Stimulated activated CD4-positive, alpha-beta T cell treated with anti-CD3 and anti-CD28 coated beads, Interleukin-4, amount 100 ng/mL, for 48 hours (primary cell): ENCODE measurements around the gene PCDH9.
A peak's percentile ranks its signal among the peaks of the same experiment; 100 is the strongest.

Source experiments
- DNase-seq, 2 donors: peaks; one replicate each; pipeline ENCODE4 v3.0.0-alpha.2; 2020; ENCODE audit warnings: low read depth in 2 of 2

Gene PCDH9

DNA sequence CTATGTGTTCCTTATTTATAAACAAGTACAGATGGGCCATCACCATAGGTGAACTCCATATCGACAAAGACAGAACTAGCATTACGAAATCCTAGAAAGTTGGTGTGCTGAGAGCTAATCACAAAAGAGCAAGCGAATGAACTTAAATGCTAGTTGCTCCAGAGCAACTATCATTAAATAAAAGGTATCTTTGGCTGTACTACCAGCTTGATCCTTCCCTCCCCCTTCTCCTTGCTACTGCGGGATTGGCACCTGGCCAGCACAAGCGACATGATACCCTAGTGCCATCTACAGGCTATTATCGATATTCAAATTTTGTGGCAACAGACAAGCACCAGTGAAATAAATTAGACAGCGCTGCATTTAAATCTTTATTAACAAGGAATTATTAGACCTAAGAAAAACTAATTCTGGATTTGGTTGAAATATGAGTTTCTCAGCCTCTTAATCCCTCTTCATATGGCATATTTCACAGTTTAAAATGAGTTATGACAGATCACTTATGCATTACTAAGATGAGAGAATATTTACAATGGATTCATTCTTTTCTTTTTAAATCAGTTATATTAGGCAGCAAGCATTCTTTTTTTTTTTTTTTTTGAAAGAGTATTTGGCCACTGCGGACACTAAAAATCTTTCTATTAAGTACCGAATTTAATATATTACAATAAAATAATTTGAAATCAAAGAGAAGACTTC lies 5.8 kb downstream of the PCDH9 start:
- DNase-seq, result peak in 1 of 2 donors; percentile 34

GRCh38 chr13:67223742-67224141 lies 6.4 kb downstream of the PCDH9 start:
- no peak for DNase-seq

GRCh38 chr13:67223024-67223423 lies 7.1 kb downstream of the PCDH9 start:
- DNase-seq, result no peak

DNA sequence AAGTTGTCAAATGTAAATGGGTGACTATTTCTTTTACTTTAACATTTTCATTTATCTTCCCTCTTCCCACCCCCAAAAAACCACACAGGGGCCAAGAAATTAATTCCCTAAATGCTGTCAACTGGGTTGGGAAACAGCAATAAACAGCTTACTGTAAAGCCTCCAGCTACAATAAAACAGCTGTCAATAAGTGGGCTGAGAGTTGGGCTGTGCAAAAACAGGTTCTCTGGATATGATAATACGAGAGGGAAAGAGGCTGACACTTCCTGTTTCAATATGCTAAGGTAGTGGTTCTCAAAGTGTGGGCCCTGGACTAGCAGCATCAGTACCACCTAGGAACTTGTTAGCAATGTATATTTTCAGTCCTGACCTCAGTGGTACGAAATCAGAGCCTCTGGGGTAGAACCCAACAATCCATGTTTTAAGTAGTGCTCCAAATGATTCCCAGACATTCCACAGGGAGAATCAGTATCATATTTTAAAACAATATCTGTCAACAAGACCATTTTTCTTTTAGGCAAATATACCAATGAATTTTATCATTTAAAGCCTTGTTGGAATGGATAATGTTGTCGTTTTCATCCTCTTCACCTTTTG lies 8.4 kb downstream of the PCDH9 start:
- DNase-seq, result no peak

DNA sequence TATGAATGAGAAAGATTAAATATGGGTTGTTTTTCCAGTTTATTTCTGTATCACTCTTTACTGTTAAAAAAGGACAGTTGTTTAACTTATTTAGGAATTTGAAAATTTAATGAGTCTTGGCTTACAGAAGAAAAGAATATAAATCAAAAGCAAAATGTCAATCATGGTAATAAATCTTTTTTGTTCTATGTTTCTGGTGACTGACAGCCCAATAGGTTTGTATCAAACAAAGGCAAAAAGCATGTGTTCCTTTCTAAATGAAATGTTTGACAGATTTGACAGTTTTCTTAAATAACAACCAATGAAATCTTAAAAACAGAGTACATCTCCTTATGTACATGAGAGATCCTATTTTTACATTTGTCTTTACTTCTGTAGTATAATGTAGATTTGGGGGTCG lies 11.0 kb downstream of the PCDH9 start:
- no peak for DNase-seq

- no peak for DNase-seq
Observed at GRCh38 chr13:67217880-67218279, 12.3 kb downstream of the PCDH9 start.

DNA sequence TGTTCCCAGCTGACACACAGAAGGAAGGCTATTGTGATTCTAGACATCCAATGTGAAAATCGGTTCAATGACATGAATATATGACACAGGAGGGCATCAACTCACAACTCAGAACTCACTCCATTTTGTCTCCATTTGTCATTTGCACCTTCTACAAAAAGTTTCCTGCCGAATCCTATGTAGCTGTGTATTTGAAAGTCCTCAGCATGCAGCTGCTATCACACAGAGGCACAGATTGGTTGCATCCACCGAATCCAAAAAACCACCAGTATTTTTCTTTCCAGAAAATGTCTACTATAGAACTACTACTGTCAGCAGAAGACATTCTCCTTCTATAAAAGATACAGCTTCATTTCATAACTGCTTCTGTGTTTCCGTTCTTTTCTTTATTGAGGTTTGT lies 13.3 kb downstream of the PCDH9 start:
- no peak for DNase-seq

DNA sequence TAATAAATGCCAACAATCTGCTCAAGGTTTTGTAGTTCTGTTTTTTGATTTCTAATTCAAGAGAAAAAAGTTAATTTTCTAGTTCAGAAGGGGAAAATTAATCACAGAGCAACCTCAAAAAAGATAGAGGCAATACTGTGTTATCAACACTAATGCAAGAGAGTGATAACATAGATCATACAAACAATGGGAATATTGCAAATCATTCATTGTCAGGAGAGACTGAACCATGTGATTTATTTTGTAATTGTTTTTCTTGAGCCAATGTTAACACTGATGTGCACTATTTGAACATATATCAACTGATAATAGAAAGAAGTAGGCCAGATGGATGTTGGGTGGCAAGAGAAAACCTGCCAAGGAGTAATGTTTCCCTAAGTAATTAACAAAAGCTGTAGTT lies 19.9 kb downstream of the PCDH9 start:
- no peak for DNase-seq

DNA sequence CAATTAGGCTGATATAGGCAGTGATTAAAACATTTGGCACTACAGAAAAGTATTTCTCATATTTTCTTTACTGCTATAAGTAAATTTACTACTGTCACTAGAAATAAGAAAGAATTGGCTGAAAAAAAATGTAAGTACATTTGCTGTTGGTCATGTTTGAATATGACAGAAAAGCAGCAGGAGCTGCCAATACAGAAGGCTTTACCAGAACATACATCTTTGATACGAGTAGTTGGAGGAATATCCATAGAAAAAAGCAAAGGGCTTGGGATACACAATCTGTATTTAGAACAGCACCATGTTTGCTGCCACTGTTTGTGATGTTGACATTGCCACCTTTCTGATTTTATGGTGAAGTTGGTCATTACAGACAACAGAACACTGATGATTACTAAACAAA lies 21.6 kb downstream of the PCDH9 start:
- DNase-seq, result no peak

- DNase-seq, result no peak
Observed at GRCh38 chr13:67204764-67205163, 25.4 kb downstream of the PCDH9 start.

GRCh38 chr13:67200605-67201004 lies 29.5 kb downstream of the PCDH9 start:
- DNase-seq, result no peak

GRCh38 chr13:67200183-67200582 lies 30.0 kb downstream of the PCDH9 start:
- no peak for DNase-seq

DNA sequence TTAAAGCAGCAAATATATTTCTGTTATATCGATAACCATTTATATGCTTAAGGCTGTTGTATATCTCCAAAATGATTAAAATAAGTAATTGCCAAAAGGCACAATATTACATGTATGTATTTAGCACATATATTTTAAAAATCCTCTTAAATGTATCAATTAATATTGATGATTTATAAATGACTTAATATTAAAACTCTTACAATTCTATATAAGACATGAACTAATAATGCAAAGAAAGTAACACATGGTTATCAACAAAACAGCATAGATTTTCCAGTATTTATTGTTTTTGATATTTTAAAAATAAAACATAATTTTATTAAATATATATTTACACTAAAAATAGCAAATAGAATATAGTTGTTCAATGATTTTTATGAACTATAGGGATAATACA lies 32.4 kb downstream of the PCDH9 start:
- DNase-seq, result no peak

- DNase-seq, result no peak
Observed at GRCh38 chr13:67193979-67194378, 36.2 kb downstream of the PCDH9 start.

GRCh38 chr13:67192751-67193150 lies 37.4 kb downstream of the PCDH9 start:
- no peak for DNase-seq

DNA sequence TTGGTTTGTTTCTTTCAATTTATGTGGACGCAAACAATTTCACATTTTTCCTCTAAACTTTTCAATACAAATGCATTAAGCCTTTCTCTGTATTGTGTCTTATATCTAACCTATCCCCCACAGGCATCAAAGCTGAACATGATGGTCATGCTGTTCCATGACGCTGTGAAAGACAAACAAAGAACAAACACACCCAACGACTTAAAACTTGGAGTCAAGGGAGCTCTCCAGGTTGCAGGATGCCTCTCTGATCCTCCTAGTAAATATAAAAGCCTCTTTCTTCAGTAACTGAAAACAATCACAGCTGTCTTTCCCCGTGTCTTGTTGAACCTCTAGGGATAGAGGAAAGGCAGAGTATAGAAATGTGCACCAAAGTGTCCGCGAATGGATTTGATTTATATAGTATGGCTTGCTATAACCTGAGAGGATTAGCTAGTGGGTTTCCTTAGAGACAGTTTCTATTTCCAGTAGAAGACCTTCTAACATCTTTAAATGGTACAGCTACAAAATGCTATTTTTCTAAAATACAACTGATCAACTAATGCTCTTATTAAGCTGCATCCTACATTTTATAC lies 43.1 kb downstream of the PCDH9 start:
- no peak for DNase-seq

DNA sequence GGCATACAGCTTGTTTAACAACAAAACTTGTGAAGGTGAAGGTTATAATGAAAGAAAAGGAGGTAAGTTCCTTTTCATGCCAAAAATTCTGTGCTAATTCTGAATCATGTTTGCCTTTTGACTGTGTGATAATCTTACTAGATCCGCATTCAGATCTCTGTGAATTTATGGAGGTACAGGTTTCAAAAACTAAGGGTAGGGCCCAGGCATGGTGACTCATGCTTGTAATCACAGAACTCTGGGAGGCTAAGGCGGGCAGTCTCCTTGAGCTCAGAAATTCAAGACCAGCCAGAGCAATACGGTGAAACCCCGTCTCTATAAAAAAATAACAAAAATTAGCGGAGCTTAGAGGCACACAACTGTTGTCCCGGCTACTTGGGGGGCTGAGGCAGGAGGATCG lies 45.9 kb downstream of the PCDH9 start:
- no peak for DNase-seq

DNA sequence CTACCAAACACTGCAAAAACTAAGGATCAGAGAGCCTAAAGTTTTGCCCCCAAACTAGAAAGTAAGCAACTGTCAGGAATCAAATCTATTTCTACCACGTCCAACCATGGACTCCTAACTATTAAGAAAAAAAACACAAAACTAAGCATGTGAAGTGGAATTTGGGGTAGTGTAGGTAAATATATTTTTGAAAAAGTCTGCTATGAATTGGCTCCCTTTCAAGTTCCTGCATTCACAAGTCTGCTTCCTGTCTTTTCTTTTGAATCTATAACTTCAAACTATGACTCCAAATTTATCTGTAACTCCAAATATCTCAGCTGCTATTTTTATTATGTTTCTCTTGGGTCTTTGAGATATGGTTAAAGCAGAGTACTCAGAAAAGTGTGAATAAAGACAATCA lies 47.0 kb downstream of the PCDH9 start:
- no peak for DNase-seq

DNA sequence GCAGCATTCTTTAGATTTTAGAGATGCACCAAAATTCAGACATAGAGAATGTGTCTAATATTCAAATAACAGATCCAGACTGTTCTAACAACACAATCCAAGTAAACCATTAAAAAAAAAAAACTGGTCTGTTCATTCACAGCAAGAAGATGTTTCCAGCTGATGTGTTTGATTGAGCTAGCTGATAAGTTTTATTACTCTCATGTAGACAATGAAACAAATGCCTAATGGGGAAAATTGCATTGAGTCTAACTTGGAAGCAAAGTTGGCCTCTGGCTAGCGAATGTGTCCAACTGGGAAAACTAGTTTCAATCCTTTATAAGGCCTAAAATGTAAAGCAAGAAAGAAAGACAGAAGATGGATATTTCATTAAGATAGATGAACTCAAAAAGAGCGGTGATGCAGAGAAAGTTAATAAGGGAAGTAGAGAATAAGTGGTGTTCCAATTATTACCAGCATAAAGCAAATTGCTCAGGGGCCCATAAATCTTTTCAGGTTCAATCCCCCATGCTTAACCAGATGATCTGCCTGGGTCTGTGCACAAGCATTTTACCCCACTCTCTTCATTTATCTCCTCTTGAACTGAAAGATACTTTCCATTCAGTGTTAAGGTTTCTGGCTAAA lies 54.2 kb downstream of the PCDH9 start:
- DNase-seq, result no peak

GRCh38 chr13:67168384-67168783 lies 61.8 kb downstream of the PCDH9 start:
- no peak for DNase-seq

DNA sequence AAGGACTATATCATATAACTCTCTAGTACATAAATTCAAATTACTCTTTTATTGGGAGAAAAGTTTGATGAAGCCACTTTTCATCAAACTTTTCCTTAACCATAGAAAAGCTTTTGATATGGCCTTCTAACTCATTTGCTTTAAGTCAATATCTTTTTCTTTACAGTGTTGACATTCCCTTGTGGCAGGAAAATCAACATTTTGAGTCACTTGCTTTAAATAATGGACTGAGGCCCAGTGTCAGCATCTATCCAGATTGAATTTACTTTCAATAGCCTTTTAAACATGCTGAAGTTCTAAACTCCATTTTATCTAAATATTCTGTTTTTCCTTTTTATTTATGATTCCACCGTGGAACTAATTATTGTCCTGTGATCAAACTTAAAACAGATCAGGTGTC lies 62.7 kb downstream of the PCDH9 start:
- no peak for DNase-seq

- DNase-seq, result no peak
Observed at GRCh38 chr13:67161176-67161575, 69.0 kb downstream of the PCDH9 start.

DNA sequence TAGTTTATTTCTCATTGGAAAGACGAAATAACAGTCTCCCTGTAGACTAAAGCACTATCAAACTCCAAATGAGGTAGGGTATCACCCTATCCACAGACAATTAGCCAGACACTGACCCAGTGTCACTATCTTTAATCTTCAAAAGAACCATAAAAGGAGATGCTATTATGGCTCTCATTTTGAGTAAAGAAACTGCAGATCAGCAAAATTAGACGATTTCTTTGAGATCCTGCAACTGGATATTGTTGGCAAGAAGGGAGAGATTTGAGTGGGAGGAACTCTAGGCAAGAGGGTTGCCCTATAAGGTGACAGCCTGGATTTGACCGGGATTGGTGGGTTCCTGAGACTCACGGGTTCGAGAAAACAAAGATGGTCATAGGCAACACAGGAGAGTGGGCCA lies 71.2 kb downstream of the PCDH9 start:
- no peak for DNase-seq
